ENCODE data around the gene SNX9. TPM values are rescaled to one million over a fixed set of nuclear protein-coding genes. Genes with fewer than 3 reads are reported as not detected.
"Not testable (repeated sequence)": the region's sequence is repeated elsewhere in the genome, so short reads cannot be mapped to it uniquely, and the experiment has no call there.

SNX9 gene
- total and polyA plus RNA-seq, 4 donors, result 19.3 to 27.6 (median 23.3) TPM

DNA sequence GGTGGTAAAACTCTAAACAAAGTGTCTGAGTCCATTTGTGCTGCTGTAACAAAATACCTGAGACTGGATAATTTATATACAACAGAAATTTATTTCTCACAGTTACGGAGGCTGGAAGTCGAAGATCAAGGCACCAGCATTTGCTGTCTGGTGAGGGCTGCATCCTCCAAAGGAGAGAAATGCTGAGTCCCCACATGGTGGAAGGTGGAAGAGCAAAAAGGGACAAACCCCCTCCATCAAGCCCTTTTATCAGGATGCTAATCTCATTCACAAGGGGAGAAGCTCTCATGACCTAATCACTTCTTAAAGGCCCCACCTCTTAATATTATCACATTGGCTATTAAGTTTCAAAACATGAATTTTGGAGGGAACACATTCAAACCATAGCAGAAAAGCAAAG lies 102.7 kb downstream of the SNX9 start:
- Histone ChIP-seq H3K27me3 (ENCODE audit: control insufficient read depth, insufficient read depth, low read length) (no peaks in the 10 kb centered on the region), H3K9me3 (ENCODE audit: control insufficient read depth, insufficient read depth, low read length) (no peaks in the 10 kb centered on the region), H3K4me1 (ENCODE audit: control insufficient read depth, insufficient read depth, low read length) (no peaks in the 10 kb centered on the region), H3K27ac (ENCODE audit: low read depth, low read length) (no peak overlapping the region), H3K4me3 (ENCODE audit: low read depth, low read length) (no peak overlapping the region), H3K36me3 (ENCODE audit: control insufficient read depth, insufficient read depth, low read length) (peaks cover 21% of the 10 kb centered on the region)
- whole genome bisulfite sequencing (ENCODE audit: insufficient coverage), result no CpG with 5 or more reads among the region's 2 CpGs
- DNase-seq (ENCODE audit: low read depth in 4 of 6, low spot score in 6 of 6), result no peak

GRCh38 chr6:157927011-157927410 lies 104.0 kb downstream of the SNX9 start:
- H3K27ac ChIP-seq (ENCODE audit: low read depth, low read length), result no peak overlapping the region
- H3K4me1 ChIP-seq (ENCODE audit: control insufficient read depth, insufficient read depth, low read length), result no peaks in the 10 kb centered on the region
- H3K27me3 ChIP-seq (ENCODE audit: control insufficient read depth, insufficient read depth, low read length), result no peaks in the 10 kb centered on the region
- DNase-seq (ENCODE audit: low read depth in 4 of 6, low spot score in 6 of 6), result no peak
- no peak overlapping the region for H3K4me3 ChIP-seq (ENCODE audit: low read depth, low read length)
- peaks cover 17% of the 10 kb centered on the region for H3K36me3 ChIP-seq (ENCODE audit: control insufficient read depth, insufficient read depth, low read length)
- H3K9me3 ChIP-seq (ENCODE audit: control insufficient read depth, insufficient read depth, low read length), result no peaks in the 10 kb centered on the region
- 90% methylated on average over 2 of the region's 7 CpGs for WGBS (ENCODE audit: insufficient coverage)

DNA sequence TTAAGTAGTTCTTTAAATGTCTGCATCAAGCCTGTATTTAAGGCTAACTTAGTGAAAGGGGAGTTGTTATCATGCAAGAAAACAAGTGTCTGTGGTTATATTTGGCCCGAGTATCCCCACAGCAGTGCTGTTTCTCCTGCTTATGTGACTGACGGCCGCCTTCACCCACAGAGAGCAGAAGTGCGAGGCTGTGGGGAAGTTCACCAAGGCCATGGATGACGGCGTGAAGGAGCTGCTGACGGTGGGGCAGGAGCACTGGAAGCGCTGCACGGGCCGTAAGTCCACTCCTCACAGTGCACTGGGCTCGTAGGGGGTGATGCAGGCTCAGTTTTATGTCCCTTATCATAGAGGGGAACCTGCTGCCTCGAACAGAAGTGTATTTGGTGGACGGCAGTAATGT lies 105.4 kb downstream of the SNX9 start:
- peaks cover 26% of the 10 kb centered on the region for H3K36me3 ChIP-seq (ENCODE audit: control insufficient read depth, insufficient read depth, low read length)
- no peak overlapping the region for H3K4me3 ChIP-seq (ENCODE audit: low read depth, low read length)
- no peak overlapping the region for H3K27ac ChIP-seq (ENCODE audit: low read depth, low read length)
- no peaks in the 10 kb centered on the region for H3K4me1 ChIP-seq (ENCODE audit: control insufficient read depth, insufficient read depth, low read length)
- no peaks in the 10 kb centered on the region for H3K27me3 ChIP-seq (ENCODE audit: control insufficient read depth, insufficient read depth, low read length)
- DNase-seq (ENCODE audit: low read depth in 4 of 6, low spot score in 6 of 6), result no peak
- WGBS (ENCODE audit: insufficient coverage), result 89% methylated on average over 13 of the region's 13 CpGs
- no peaks in the 10 kb centered on the region for H3K9me3 ChIP-seq (ENCODE audit: control insufficient read depth, insufficient read depth, low read length)

DNA sequence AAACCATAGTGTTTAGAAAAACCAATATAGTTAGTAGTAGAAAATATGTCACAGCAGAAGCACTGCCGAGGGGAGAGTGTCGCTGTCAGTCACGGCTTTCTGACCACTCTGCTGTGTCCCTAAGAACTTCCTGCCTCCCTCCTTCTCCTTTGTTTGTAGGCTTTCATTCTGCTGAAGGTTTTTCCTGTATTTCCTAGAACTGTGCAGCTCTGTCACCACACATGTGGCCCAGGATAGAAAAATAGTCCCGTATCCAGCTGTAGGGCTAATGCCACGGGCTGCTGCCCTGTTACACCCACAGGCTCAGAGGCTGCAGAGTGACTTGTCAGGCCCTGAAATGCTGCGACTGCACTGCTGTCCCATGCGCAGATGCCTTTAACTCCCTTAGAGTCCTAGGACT lies 106.0 kb downstream of the SNX9 start:
- Histone ChIP-seq H3K4me3 (ENCODE audit: low read depth, low read length) (no peak overlapping the region), H3K27me3 (ENCODE audit: control insufficient read depth, insufficient read depth, low read length) (no peaks in the 10 kb centered on the region), H3K36me3 (ENCODE audit: control insufficient read depth, insufficient read depth, low read length) (peaks cover 25% of the 10 kb centered on the region), H3K9me3 (ENCODE audit: control insufficient read depth, insufficient read depth, low read length) (no peaks in the 10 kb centered on the region), H3K27ac (ENCODE audit: low read depth, low read length) (no peak overlapping the region), H3K4me1 (ENCODE audit: control insufficient read depth, insufficient read depth, low read length) (no peaks in the 10 kb centered on the region)
- no peak for DNase-seq (ENCODE audit: low read depth in 4 of 6, low spot score in 6 of 6)
- WGBS (ENCODE audit: insufficient coverage), result 84% methylated on average over 7 of the region's 7 CpGs

DNA sequence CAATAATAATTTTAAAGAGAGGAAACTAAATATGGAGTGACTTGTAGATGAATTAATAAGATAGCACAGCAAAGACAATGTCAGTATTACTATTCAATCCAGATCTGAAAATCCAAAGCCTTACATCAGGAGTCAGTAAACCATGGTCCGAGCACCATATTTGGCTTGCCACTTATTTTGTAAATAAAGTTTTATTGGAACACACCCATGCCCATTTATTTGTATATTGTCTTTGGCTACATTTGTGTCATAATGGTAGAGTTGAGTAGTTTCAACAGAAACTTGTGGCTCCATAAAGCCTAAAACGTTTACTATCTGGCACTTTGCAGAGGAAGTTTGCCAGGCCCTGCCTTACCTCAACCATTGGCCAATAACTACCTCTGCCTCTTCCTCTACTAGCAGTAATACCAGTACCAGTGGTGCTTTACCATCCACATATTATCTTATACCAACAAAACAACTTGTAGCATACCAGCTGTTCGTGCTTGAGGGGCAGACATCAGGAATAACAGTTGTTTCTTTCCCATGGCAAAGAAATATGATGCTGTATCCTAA lies 106.8 kb downstream of the SNX9 start:
- Histone ChIP-seq H3K4me1 (ENCODE audit: control insufficient read depth, insufficient read depth, low read length) (no peaks in the 10 kb centered on the region), H3K36me3 (ENCODE audit: control insufficient read depth, insufficient read depth, low read length) (peaks cover 25% of the 10 kb centered on the region), H3K27me3 (ENCODE audit: control insufficient read depth, insufficient read depth, low read length) (no peaks in the 10 kb centered on the region), H3K9me3 (ENCODE audit: control insufficient read depth, insufficient read depth, low read length) (no peaks in the 10 kb centered on the region), H3K4me3 (ENCODE audit: low read depth, low read length) (no peak overlapping the region), H3K27ac (ENCODE audit: low read depth, low read length) (no peak overlapping the region)
- no peak for DNase-seq (ENCODE audit: low read depth in 4 of 6, low spot score in 6 of 6)
- 86% methylated on average over 1 of the region's 3 CpGs for WGBS (ENCODE audit: insufficient coverage)

- Histone ChIP-seq H3K36me3 (ENCODE audit: control insufficient read depth, insufficient read depth, low read length) (peaks cover 20% of the 10 kb centered on the region), H3K27me3 (ENCODE audit: control insufficient read depth, insufficient read depth, low read length) (no peaks in the 10 kb centered on the region)
Observed at GRCh38 chr6:157935786-157936185, 112.7 kb downstream of the SNX9 start.

DNA sequence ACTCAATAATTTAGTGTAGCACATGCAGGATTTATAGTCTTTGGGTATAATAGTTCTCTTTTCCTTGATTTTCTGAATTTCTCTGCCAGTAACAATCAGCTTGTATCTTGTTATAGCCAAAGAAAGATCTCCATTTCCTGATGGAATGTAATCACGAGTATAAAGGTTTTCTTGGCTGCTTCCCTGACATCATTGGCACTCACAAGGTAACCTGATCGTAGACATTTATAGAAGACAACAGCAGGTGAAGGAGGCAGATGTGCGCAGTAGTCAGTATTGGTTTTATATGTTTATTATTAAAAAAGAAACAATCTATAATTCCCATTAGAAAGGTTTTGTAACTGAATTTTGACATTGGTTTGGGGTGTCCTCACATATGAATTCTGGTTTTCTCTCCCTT lies 114.3 kb downstream of the SNX9 start:
- peaks cover 25% of the 10 kb centered on the region for H3K36me3 ChIP-seq (ENCODE audit: control insufficient read depth, insufficient read depth, low read length)
- no peak overlapping the region for H3K4me3 ChIP-seq (ENCODE audit: low read depth, low read length)
- DNase-seq (ENCODE audit: low read depth in 4 of 6, low spot score in 6 of 6), result no peak
- no peak overlapping the region for H3K27ac ChIP-seq (ENCODE audit: low read depth, low read length)
- no peaks in the 10 kb centered on the region for H3K27me3 ChIP-seq (ENCODE audit: control insufficient read depth, insufficient read depth, low read length)
- WGBS (ENCODE audit: insufficient coverage), result 80% methylated on average over 1 of the region's 3 CpGs
- peaks cover 10% of the 10 kb centered on the region for H3K4me1 ChIP-seq (ENCODE audit: control insufficient read depth, insufficient read depth, low read length)
- H3K9me3 ChIP-seq (ENCODE audit: control insufficient read depth, insufficient read depth, low read length), result no peaks in the 10 kb centered on the region

More at GRCh38 chr6:157935786-157936185, 112.7 kb downstream of the SNX9 start:
- no peak for DNase-seq (ENCODE audit: low read depth in 4 of 6, low spot score in 6 of 6)
- no peak overlapping the region for H3K4me3 ChIP-seq (ENCODE audit: low read depth, low read length)
- no peaks in the 10 kb centered on the region for H3K9me3 ChIP-seq (ENCODE audit: control insufficient read depth, insufficient read depth, low read length)
- no peaks in the 10 kb centered on the region for H3K4me1 ChIP-seq (ENCODE audit: control insufficient read depth, insufficient read depth, low read length)
- whole genome bisulfite sequencing (ENCODE audit: insufficient coverage), result no CpG with 5 or more reads among the region's 2 CpGs
- H3K27ac ChIP-seq (ENCODE audit: low read depth, low read length), result no peak overlapping the region

DNA sequence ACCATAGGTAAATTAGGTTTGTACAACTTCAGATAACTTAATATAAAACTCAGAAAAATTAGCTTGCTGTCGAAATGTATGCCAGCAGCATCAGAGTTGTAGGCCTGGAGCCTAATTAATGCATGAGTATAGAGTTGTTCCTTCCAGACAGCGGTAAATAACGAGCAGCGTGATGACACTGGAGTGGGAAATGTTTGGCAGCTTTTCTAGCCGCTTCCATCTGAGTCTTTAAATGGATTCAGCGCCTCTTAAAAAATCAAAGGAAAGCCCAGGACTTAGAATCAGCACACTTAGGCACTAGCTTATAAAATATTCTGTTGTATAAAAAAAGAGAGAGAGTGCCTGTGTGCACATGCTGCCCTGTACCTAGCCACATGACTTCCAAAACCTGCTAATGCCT lies 114.9 kb downstream of the SNX9 start:
- 73% methylated on average over 4 of the region's 6 CpGs for WGBS (ENCODE audit: insufficient coverage)
- H3K27me3 ChIP-seq (ENCODE audit: control insufficient read depth, insufficient read depth, low read length), result no peaks in the 10 kb centered on the region
- H3K9me3 ChIP-seq (ENCODE audit: control insufficient read depth, insufficient read depth, low read length), result no peaks in the 10 kb centered on the region
- no peak overlapping the region for H3K27ac ChIP-seq (ENCODE audit: low read depth, low read length)
- peak in 1 of 6 donors; percentile 75 for DNase-seq (ENCODE audit: low read depth in 4 of 6, low spot score in 6 of 6)
- H3K4me3 ChIP-seq (ENCODE audit: low read depth, low read length), result no peak overlapping the region
- H3K4me1 ChIP-seq (ENCODE audit: control insufficient read depth, insufficient read depth, low read length), result peaks cover 13% of the 10 kb centered on the region
- H3K36me3 ChIP-seq (ENCODE audit: control insufficient read depth, insufficient read depth, low read length), result peaks cover 23% of the 10 kb centered on the region

DNA sequence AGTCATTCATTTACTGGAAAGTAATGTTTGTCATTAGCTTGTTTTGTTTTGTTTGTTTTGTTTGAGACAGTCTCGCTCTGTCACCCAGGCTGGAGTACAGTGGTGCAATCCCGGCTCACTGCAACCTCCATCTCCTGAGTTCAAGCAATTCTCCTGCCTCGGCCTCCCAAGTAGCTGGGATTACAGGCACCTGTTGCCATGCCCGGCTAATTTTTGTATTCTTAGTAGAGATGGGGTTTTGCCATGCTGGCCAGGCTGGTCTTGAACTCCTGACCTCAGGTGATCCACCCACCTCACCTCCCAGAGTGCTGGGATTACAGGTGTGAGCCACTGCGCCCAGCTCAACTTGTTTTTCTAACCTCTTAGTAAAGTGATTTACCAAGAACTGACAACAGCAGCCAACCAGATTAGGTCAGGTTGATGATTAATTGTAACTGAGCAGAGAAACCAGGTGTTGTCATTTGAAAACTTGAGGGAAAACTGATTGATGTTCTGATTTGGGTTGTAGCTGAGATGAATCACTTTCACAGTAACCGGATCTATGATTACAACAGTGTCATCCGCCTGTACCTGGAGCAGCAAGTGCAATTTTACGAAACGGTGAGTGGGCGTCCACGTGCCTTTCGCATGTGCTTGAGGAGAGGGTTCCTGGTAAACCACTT lies 117.5 kb downstream of the SNX9 start:
- not testable (repeated sequence) for H3K4me3 ChIP-seq (ENCODE audit: low read depth, low read length); DNase-seq (ENCODE audit: low read depth in 4 of 6, low spot score in 6 of 6); H3K9me3 ChIP-seq (ENCODE audit: control insufficient read depth, insufficient read depth, low read length); H3K27ac ChIP-seq (ENCODE audit: low read depth, low read length); H3K27me3 ChIP-seq (ENCODE audit: control insufficient read depth, insufficient read depth, low read length)
- Histone ChIP-seq H3K4me1 (ENCODE audit: control insufficient read depth, insufficient read depth, low read length) (peaks cover 13% of the 10 kb centered on the region), H3K36me3 (ENCODE audit: control insufficient read depth, insufficient read depth, low read length) (peaks cover 35% of the 10 kb centered on the region)
- 86% methylated on average over 2 of the region's 12 CpGs for WGBS (ENCODE audit: insufficient coverage)

All from spinal cord (tissue), 10 donors.